Hematopoietic multipotent progenitor cell treated with erythropoietin and hydrocortisone succinate and interleukin-3 and kit ligand, for 17 days (in vitro differentiated cells): ENCODE data around the gene GULP1.
"Not testable (repeated sequence)": the region's sequence is repeated elsewhere in the genome, so short reads cannot be mapped to it uniquely, and the experiment has no call there.

Experiments
- DNase-seq: peaks from one replicate; pipeline ENCODE4 v3.0.0-alpha.2; 2015; ENCODE audit warnings: low spot score

The GULP1 gene

GRCh38 chr2:188291617-188292347 lies at the start of gene GULP1:
TSS of gene GULP1 (plus strand) at chr2:188291874. CDS start at chr2:188477703, 185,829 bp downstream.
- DNase-seq, result no peak

- DNase-seq, result no peak
Measured at GRCh38 chr2:188243381-188243780, 48.3 kb upstream of the GULP1 start.

GRCh38 chr2:188244383-188244782 lies 47.3 kb upstream of the GULP1 start:
- DNase-seq, result no peak

- DNase-seq, result no peak
Measured at GRCh38 chr2:188245230-188245629, 46.4 kb upstream of the GULP1 start.

- DNase-seq, result no peak
Measured at GRCh38 chr2:188248513-188248912, 43.2 kb upstream of the GULP1 start.

GRCh38 chr2:188251034-188251433 lies 40.6 kb upstream of the GULP1 start:
- DNase-seq, result no peak

GRCh38 chr2:188256420-188256819 lies 35.3 kb upstream of the GULP1 start:
- DNase-seq, result no peak

- no peak for DNase-seq
Measured at GRCh38 chr2:188265315-188265714, 26.4 kb upstream of the GULP1 start.

GRCh38 chr2:188267776-188268175 lies 23.9 kb upstream of the GULP1 start:
- DNase-seq, result no peak

- no peak for DNase-seq
Measured at GRCh38 chr2:188269004-188269403, 22.7 kb upstream of the GULP1 start.

GRCh38 chr2:188272121-188272520 lies 19.6 kb upstream of the GULP1 start:
- DNase-seq, result no peak

- no peak for DNase-seq
Measured at GRCh38 chr2:188274274-188274673, 17.4 kb upstream of the GULP1 start.

GRCh38 chr2:188276255-188276654 lies 15.4 kb upstream of the GULP1 start:
- DNase-seq, result no peak

GRCh38 chr2:188277786-188278185 lies 13.9 kb upstream of the GULP1 start:
- no peak for DNase-seq

- DNase-seq, result no peak
Measured at GRCh38 chr2:188278388-188279092, 13.1 kb upstream of the GULP1 start.

GRCh38 chr2:188279093-188279445 lies 12.6 kb upstream of the GULP1 start:
- no peak for DNase-seq

GRCh38 chr2:188280811-188281222 lies 10.9 kb upstream of the GULP1 start:
- no peak for DNase-seq

- DNase-seq, result no peak
Measured at GRCh38 chr2:188282907-188283306, 8.8 kb upstream of the GULP1 start.

- not testable (repeated sequence) for DNase-seq
Measured at GRCh38 chr2:188284251-188284650, 7.4 kb upstream of the GULP1 start.

- no peak for DNase-seq
Measured at GRCh38 chr2:188285049-188285448, 6.6 kb upstream of the GULP1 start.

- no peak for DNase-seq
Measured at GRCh38 chr2:188285774-188286173, 5.9 kb upstream of the GULP1 start.

GRCh38 chr2:188291142-188291616 lies 495 bp upstream of the GULP1 start:
- no peak for DNase-seq
